Uterus (tissue), 2 donors: ENCODE measurements around the gene SRGAP2C.
"Not testable (repeated sequence)": the region's sequence is repeated elsewhere in the genome, so short reads cannot be mapped to it uniquely, and the experiment has no call there.

Source experiments
- POLR2A ChIP-seq, 2 donors: fragments of 450-650 bp; IDR thresholded peaks; one replicate each; pipeline ENCODE4 v1.6.1; 2016; ENCODE audit warnings: antibody characterized with exemption in 2 of 2, mild to moderate bottlenecking in 1 of 2, moderate library complexity in 1 of 2
- TF ChIP-seq, protein P1 (sequence below), 4 experiments: fragments of 200-600 bp in 2 of 4; fragments of 450-650 bp in 2 of 4; sonication (generic) in 2 of 4; IDR thresholded peaks; one replicate each; pipeline ENCODE4 v1.5.1; 2016 to 2019; ENCODE audit warnings: antibody characterized with exemption in 4 of 4, mild to moderate bottlenecking in 2 of 4, moderate library complexity in 1 of 4

DNA sequence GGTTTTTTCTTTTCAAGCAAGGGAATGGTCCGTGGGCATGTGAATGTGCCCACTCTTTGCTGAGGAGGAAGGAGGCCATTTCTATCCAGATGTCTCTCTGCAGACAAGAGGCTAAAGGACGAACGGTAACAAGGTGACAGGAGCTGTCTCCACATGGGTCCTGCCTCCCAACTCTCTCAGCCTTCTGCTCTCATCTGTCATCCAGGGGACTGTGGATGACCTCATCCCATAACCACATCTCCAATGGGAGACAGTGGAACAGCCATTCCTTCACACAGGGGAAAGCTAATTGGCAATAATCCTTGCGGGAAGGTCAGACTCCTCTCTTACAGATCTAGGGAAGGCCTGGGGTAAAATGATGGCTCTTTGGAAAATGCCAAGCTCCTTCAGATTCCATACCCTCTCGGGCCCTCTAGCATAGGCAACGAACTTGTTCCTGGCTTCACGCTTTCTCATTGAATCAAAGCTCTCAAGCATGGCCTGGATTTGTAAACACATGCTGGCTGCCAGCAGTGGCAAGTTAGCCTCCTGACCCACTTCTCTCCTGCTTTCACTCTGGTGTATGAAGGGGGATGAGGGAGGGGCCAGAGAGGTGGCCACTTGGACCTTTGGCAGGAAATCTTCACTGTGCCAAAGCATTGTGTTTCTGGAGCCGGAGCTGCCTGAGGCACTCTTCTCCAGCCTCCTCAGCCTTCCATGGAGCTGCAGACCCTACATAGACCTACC lies 201.0 kb downstream of the SRGAP2C start:
- TF ChIP-seq, protein P1, sequence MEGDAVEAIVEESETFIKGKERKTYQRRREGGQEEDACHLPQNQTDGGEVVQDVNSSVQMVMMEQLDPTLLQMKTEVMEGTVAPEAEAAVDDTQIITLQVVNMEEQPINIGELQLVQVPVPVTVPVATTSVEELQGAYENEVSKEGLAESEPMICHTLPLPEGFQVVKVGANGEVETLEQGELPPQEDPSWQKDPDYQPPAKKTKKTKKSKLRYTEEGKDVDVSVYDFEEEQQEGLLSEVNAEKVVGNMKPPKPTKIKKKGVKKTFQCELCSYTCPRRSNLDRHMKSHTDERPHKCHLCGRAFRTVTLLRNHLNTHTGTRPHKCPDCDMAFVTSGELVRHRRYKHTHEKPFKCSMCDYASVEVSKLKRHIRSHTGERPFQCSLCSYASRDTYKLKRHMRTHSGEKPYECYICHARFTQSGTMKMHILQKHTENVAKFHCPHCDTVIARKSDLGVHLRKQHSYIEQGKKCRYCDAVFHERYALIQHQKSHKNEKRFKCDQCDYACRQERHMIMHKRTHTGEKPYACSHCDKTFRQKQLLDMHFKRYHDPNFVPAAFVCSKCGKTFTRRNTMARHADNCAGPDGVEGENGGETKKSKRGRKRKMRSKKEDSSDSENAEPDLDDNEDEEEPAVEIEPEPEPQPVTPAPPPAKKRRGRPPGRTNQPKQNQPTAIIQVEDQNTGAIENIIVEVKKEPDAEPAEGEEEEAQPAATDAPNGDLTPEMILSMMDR (IDR thresholded peaks at IDR 0.05) = not testable (repeated sequence)
- TF ChIP-seq POLR2A (IDR thresholded peaks at IDR 0.05) = not testable (repeated sequence)
